Measurements from ENCODE around the gene CLEC19A. TPM values are rescaled to one million over a fixed set of nuclear protein-coding genes. Genes with fewer than 3 reads are reported as not detected.

Gene CLEC19A
- total RNA-seq, 4 donors from 2014 or later = not detected

DNA sequence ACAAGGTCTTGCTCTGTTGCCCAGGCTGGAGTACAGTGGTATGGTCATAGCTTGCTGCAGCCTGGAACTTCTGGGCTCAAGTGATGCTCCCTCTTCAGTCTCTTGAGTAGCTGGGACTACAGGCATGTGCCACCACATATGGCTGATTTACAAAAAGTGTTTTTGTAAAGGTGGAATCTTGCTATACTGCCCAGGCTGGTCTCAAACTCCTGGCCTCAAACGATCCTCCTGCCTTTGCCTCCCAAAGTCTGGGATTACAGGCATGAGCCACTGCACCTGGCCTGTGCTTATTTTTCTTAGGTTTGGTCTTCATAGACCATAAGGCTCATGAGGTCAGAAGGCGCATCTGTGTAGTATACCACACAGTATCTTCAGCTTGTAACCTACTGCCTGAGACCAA lies 5.3 kb downstream of the CLEC19A start:
- ATAC-seq (ENCODE audit: low FRiP score) (no peak), DNase-seq (ENCODE audit: low spot score) (no peak)
- TF ChIP-seq, protein P1, sequence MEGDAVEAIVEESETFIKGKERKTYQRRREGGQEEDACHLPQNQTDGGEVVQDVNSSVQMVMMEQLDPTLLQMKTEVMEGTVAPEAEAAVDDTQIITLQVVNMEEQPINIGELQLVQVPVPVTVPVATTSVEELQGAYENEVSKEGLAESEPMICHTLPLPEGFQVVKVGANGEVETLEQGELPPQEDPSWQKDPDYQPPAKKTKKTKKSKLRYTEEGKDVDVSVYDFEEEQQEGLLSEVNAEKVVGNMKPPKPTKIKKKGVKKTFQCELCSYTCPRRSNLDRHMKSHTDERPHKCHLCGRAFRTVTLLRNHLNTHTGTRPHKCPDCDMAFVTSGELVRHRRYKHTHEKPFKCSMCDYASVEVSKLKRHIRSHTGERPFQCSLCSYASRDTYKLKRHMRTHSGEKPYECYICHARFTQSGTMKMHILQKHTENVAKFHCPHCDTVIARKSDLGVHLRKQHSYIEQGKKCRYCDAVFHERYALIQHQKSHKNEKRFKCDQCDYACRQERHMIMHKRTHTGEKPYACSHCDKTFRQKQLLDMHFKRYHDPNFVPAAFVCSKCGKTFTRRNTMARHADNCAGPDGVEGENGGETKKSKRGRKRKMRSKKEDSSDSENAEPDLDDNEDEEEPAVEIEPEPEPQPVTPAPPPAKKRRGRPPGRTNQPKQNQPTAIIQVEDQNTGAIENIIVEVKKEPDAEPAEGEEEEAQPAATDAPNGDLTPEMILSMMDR (IDR thresholded peaks at IDR 0.05) = no peak

DNA sequence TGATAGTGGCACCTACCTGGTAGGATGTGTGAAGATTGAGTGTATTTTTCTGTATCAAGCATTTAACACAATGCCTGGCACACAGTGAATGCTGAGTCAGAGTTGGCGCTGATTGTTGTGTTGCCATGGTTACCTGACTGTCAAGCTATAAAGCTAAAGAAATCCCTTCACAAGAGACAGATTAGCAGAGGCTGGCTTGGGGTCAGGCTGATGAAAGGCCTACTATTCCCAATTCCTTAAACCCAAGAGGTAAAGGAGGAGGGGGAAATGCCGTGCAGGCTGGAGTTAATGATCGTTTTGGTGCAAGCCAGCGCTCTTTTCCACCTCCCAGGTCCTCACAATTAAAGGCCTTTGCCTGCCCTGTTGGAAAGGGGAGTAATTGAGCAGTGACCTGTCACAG lies 5.9 kb downstream of the CLEC19A start:
- TF ChIP-seq, protein P1 (IDR thresholded peaks at IDR 0.05) = no peak
- ATAC-seq (ENCODE audit: low FRiP score) (no peak), DNase-seq (ENCODE audit: low spot score) (no peak)

DNA sequence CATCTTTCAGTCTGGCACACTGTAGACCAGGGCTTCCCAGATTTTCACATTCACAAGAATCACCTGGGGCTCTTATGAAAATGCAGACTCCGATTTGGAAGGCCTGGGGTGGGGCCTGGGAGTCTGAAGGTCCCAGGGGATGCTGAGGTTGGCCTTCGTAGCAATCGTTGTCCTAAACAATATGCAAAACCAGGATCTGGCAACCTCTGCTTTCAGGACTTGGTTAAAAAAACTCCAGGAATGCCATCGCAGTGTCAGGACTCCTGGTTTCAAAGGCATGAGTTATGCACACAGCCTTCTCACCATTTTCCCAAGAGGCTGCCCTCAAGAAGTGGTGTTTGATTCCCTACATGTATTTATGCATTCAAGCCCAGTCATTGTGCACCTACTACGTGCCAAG lies 6.7 kb downstream of the CLEC19A start:
- DNase-seq (ENCODE audit: low spot score) = no peak
- no peak for ATAC-seq (ENCODE audit: low FRiP score)
- TF ChIP-seq, protein P1 (IDR thresholded peaks at IDR 0.05) = no peak

DNA sequence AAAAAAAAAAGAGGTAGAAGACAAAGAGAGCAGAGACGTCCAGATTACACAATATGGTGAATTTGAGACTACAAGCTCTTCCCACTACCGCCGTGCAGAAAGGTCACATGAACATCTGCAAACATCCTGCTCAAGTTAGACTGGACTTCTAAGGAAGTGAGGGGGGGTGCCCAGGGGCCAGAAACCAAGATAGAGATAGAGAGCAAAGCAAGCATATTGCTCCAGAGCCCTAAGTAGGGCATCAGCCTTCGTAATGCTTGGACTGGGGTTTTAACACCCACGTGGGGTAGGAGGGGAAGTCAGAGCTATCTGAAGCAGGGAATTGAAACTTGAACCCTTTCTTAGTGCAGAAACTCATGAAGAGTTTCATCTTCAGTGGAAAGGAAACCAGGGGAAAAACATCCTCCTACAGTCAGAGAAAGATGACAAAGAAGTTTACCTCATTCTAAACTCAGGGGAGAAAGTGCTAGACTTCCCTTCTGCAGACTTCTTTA lies 8.7 kb downstream of the CLEC19A start:
- DNase-seq (ENCODE audit: low spot score) = no peak
- ATAC-seq (ENCODE audit: low FRiP score) = no peak
- TF ChIP-seq, protein P1 (IDR thresholded peaks at IDR 0.05) = no peak

DNA sequence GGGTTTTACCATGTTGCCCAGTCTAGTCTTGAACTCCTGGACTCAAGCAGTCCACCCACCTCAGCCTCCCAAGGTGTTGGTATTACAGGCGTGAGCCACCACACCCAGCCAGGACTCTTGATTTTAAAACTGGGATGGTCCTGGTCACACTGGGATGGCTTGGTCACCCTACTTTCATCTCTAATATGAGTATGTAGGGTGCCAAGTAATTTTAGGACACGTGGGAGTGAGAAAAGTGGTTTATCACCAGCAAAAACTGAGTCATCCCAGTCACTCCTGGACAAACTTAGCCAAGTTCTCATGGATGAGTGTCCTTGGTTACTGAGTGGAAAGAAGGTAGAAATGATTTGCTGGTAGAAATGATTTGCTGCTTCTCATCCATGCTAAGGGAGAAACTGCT lies 9.9 kb downstream of the CLEC19A start:
- DNase-seq (ENCODE audit: low spot score) (no peak), ATAC-seq (ENCODE audit: low FRiP score) (no peak)
- TF ChIP-seq, protein P1 (IDR thresholded peaks at IDR 0.05) = no peak

DNA sequence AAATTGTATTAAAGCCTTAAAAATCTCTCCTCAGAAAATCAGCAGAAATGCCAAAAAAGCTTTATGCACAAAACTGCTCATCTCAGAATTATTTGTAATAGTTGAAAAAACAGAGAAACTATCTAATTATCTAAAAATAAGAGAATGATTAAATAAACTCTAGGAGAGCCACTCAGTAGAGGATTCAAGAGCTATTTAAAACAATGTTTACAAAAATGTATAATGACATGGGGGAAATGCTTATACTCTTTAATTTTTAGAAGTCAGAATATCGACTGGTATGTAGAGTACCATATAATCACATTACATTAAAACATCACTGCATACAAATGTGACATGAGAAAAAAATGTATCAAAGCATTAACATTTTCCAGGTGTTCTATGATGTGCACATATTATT lies 11.9 kb downstream of the CLEC19A start:
- no peak for DNase-seq (ENCODE audit: low spot score)
- TF ChIP-seq, protein P1 (IDR thresholded peaks at IDR 0.05) = no peak
- ATAC-seq (ENCODE audit: low FRiP score) = no peak

DNA sequence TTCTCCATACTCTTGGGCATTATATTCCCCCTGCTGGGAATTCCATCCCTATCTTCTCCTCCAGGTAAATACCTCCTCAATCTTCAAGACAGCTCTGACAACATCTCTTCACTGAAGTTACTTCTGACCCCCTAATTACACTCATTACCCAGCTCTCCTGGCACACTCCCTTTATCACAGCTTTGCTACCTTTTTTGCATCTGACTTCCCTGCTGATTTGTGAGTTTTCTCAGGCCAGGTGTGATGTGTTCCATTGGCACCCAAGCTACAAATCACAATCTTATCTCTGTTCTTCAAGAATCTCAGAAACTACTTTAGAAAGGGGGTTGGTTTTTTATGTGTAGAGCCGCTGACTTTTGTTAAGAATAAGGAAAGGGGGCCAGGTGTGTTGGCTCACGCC lies 14.0 kb downstream of the CLEC19A start:
- TF ChIP-seq, protein P1 (IDR thresholded peaks at IDR 0.05) = no peak
- ATAC-seq (ENCODE audit: low FRiP score) (no peak), DNase-seq (ENCODE audit: low spot score) (no peak)
